Neural progenitor cell (in vitro differentiated cells): ENCODE measurements around the gene TAAR1.

Experiments used
- CTCF ChIP-seq: fragments of 200-600 bp; sonication (generic); IDR thresholded peaks from 2 replicates; pipeline ENCODE4 v1.5.1; 2017; ENCODE audit warnings: antibody characterized with exemption, mild to moderate bottlenecking
- EZH2 ChIP-seq: fragments of 200-600 bp; sonication (generic); IDR thresholded peaks from 2 replicates; pipeline ENCODE4 v1.6.1; 2017; ENCODE audit warnings: antibody characterized with exemption, mild to moderate bottlenecking, moderate library complexity
- EZH2phosphoT487 ChIP-seq: fragments of 200-600 bp; sonication (generic); IDR thresholded peaks from 2 replicates; pipeline ENCODE4 v1.6.1; 2017; ENCODE audit warnings: antibody characterized with exemption

GRCh38 chr6:132598473-132598872, 60.5 kb downstream of the TAAR1 start:
- TF ChIP-seq EZH2 (no peak), CTCF (peak; percentile 56), EZH2phosphoT487 (no peak)
